Activated CD4-positive, alpha-beta T cell treated with anti-CD3 and anti-CD28 coated beads, Interleukin-2, amount 50 U/mL, for 1 hour (primary cell): ENCODE measurements around the gene TRIM24.
"Not testable (repeated sequence)": the region's sequence is repeated elsewhere in the genome, so short reads cannot be mapped to it uniquely, and the experiment has no call there.

Experiments
- DNase-seq: peaks from one replicate; pipeline ENCODE4 v3.0.0-alpha.2; 2020

The TRIM24 gene

DNA sequence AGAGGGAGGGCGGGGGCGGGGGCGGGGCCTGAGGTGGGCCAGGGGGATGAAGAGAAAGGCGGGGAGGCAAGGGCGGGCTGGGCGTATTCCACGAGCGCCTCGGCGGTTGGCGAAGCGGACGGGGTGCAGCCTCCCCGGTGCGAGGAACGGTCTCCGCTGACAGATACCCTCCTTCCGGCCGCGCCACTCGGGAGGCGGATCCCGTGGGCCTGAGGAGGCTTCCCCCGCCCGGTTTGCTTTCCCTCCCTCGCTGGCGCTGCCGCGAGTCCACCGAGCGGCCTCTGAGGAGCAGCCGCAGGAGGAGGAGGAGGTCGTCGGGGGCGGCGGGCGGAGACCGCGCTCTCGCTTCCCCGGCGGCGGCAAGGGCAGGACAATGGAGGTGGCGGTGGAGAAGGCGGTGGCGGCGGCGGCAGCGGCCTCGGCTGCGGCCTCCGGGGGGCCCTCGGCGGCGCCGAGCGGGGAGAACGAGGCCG, at the start of gene TRIM24:
TSS of gene TRIM24 (plus strand) at position 84 of the 473 bp plus-strand sequence. CDS start at position 374, 290 bp downstream.
- DNase-seq, result no peak

GRCh38 chr7:138412077-138412476, 48.0 kb upstream of the TRIM24 start:
- DNase-seq, result not testable (repeated sequence)

- not testable (repeated sequence) for DNase-seq
Measured at GRCh38 chr7:138412921-138413320, 47.1 kb upstream of the TRIM24 start.

DNA sequence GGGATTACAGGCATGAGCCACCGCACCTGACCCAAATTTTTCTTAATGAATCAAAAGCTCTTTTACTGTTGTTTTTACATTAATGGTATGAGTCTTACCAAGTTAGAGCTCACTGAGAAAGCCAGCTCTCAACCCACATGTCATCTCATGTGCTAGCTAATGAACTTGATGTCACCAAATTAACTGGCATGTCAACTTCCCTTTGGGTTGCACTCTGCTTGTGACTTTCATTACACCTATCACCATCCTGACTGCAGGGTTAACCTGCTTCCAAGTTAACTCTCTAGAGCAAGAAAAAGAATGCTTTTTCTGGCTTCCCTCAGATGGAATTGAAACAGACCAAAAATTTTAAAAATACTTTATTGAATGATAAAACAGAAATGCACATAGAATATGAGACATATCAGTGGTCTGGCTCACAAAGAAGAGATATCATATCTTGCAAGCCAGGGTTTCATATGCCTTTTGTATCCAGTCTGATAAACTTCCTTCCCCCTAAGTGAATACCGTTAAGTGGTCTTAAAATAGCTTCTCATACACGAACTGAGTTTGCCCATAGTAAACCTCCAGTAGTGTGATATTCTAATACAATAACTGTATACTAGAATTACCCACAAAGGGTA, 42.9 kb upstream of the TRIM24 start:
- no peak for DNase-seq

DNA sequence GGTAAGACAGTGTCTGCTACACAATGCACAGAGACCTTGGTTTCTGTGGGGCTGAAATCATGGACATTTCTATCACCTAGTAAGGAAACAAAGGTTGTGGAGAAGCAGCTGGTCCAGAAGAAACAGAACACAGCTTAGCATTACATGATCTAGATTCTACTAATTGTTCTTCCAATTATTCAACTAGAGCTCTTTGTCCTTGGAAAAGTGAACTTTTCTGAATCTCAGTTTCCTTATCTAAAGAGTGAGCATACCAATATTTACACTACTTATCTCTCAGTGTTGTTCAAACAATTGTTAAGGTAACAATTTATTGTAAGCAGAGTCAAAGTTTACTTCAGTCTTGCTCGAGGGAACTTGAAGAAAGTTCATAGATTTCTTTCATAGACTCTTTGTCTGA, 42.3 kb upstream of the TRIM24 start:
- no peak for DNase-seq

DNA sequence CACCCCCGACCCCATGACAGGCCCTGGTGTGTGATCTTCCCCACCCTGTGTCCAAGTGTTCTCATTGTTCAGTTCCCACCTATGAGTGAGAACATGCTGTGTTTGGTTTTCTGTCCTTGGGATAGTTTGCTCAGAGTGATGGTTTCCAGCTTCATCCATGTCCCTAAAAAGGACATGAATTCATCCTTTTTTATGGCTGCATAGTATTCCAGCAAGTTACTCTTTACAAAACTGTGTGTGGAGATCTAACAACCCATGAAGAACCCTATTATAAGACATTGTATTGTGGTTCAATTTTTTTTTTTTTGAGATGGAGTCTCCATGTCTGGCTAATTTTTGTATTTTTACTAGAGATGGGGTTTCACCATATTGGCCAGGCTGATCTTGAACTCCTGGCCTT, 41.7 kb upstream of the TRIM24 start:
- not testable (repeated sequence) for DNase-seq

DNA sequence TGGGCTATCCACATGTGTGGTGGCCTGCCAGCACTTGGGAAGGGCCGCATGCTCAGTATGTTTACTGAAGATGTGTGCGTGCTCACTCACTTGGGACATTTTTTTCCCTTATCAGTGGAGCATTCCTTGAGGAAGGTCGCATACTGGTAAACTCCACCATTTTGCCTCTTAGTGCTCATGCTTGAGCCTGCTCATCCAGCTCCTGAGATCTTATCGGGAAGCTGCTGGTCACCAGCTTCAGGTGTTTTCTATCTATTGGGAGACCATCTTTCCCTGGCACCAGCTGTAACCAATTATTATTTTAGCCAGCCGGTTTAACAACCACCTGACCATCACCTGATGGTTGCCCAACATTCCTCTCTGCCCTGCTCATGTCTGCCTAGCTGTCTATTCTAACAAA, 35.0 kb upstream of the TRIM24 start:
- no peak for DNase-seq

DNA sequence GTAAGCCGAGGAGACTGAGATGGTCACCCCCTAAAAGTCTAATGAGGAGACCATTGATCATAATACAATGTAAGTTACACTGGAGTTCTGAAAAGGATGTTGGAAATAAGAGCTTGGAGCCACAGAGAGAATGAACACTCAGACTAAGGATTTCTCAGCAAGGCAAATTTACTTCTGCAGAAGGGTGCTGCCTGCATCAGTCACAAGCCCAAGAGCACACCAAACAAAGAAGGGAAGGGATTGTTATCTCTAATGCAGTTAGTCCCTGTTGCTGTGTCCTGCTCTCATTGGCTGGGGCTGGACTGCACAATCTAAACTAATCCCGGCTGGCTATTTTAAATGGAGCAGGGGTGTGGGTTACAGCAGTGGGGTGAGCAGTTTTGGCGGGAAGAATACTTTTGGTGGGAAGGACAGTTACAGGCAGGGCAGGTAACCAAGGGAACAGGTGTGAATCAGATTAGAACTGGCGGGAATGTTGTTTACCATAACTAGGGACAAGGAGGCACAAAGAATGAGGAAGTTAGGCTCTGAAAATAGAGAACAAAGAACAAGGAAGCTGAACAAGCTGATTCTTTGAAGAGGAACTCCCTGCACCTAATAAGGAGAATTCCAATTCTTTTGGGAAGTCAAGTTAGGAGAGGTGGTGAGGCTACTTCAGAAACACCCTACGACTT, 30.3 kb upstream of the TRIM24 start:
- DNase-seq, result no peak

- no peak for DNase-seq
Measured at GRCh38 chr7:138431517-138431916, 28.5 kb upstream of the TRIM24 start.

GRCh38 chr7:138433583-138434443, 26.2 kb upstream of the TRIM24 start:
- DNase-seq, result no peak

- DNase-seq, result no peak
Measured at GRCh38 chr7:138434597-138435019, 25.5 kb upstream of the TRIM24 start.

DNA sequence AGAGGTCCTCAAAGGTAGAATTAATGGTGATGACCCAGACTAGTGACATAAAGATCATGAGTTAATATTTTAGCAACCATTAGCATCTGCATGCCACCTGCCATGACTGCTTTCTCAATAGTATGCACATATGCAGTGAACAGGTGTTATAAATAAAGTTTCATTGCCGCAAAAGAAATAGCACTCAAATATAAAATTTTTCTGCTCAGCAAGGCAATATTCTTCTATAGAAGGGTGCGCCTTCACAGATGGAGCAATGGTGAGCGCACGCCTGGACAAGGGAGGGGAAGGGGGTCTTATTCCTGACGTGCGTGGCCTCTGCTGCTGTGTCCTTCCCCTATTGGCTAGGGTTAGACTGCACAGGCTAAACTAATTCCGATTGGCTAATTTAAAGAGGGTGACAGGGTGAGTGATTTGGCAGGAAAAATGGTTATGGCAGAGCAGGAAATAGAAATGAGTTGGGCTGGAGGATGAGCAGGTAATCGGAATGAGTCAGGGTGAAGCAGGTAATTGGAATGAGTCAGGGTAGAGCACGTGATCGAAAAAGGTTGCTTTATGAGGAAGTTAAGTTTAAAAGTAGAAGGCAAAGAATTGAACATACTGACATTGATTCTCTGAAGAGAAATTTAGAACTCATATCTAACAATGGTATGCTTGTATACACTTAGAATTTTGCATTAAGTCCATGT, 24.7 kb upstream of the TRIM24 start:
- DNase-seq, result no peak

- DNase-seq, result no peak
Measured at GRCh38 chr7:138436388-138436787, 23.7 kb upstream of the TRIM24 start.

DNA sequence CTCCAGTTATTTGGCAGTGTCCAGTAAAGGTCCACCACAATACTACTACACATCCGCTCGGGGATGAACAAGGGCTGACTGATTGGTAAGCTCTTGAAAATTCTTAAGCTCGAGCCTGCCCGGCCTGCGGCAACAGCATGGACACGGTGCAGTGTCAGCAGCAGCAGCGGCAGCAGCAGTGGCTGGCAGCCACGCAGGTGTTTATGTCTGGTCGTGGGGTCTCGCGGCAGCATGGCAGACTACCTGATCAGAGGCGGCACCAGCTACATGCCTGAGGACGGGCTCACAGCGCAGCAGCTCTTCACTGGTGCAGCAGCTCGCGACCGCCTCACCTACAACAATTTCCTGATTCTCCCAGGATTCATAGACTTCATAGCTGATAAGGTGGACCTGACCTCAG, 19.6 kb upstream of the TRIM24 start:
- DNase-seq, result no peak

DNA sequence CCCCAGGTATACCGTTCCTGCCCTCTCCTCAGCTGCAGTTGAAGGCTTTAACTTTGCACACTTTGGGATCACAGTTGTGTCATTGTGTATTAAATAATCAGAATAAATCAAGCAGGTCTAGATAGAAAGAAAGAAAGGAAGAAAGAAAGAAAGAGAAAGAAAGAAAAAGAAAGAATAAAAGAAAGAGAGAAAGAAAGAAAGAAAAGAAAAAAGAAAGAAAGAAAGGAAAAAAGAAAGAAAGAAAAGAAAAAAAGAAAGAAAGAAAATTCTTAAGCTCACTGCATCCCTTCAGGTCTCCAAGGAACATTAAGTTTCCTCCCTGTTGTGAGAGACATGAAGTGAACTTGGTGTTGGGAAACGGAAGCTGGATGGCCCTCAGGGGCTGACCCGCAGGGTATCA, 17.2 kb upstream of the TRIM24 start:
- DNase-seq, result no peak

GRCh38 chr7:138449580-138449979, 10.5 kb upstream of the TRIM24 start:
- DNase-seq, result peak; percentile 36

DNA sequence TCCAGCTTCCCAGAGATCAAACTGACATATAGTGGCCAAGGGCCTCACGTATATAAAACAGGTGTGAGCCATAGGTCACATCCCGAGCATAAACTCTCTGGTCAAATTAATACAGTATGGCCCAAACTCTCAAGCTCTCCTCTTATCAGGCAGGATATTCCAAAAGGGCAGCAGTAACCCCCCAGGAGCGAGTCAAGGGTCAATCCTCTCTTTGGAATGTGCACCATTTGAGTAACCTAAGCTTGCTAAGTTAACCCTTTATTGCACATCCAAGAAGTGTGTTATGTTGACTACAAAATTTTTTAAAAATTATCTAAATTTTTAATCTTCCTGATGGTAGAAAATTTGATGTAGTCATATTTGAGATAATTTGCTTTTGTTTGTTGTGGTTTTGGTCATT, 4.5 kb upstream of the TRIM24 start:
- no peak for DNase-seq

GRCh38 chr7:138456220-138456619, 3.8 kb upstream of the TRIM24 start:
- DNase-seq, result no peak

DNA sequence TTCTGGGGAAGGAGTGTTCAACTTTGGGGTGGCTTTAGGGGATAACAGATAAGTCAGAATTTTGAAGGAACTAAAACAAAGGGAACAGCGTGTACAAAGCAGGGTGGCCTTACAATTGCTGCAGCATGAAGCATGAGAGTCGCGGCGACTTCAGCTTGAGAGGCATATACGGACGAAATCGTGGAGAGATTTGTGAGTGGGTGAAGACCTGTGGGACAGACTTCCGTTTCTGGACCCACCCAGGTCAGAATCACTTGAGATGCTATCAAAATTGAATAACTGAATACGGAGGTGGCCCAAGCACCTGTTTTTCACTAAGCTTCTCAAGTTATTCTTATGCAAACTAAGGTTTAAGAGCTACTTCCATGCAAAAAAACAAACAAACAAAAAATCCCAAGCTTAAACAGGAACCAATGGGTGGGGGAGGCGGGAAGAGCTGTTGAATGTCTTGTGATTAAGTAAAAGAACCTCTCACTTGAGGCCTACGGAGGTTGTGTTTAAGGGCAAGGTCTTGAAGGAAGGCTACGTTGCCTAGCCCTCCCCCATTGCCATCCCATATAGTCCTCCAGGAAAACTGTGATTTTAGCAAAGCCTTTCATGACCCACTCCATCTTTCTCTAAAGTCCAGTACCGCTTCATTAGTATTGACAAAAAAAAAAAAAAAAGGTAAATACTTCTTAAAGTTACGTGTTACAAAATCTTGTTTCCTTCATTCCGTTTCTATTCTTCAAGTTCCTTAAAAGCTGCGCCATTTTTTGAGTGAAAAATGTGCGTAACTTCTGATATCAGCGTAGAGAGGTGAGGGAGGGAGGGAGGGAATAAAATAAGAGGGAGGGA, 1.3 kb upstream of the TRIM24 start:
- no peak for DNase-seq

GRCh38 chr7:138459413-138460175, 465 bp upstream of the TRIM24 start:
- peak; percentile 97 for DNase-seq
